Kidney (tissue), 14 donors: Measurements from ENCODE around the gene KCNH8. TPM values are rescaled to one million over a fixed set of nuclear protein-coding genes. Genes with fewer than 3 reads are reported as not detected.

Experiments
- DNase-seq, 5 donors: peaks; one replicate each; pipeline ENCODE4 v3.0.0-alpha.2; 2013 to 2020
- FAIRE-seq: peaks from 2 replicates; lab custom pipeline; 2012; peaks lifted over from hg19 to GRCh38; lab: Jason Lieb, UNC
- H3K27ac ChIP-seq, 2 donors: one replicate each; pipeline ENCODE4 v1.7.0; 2013; ENCODE audit warnings: low read depth in 2 of 2, low read length in 2 of 2, inconsistent platforms in 1 of 2
- H3K27me3 ChIP-seq: one replicate; pipeline ENCODE4 v1.7.1; 2013; ENCODE audit warnings: low read length, inconsistent platforms; ENCODE audit not compliant: control insufficient read depth, insufficient read depth
- H3K36me3 ChIP-seq, 3 donors: one replicate each; pipeline versions ENCODE4 v1.7.0 to v1.7.1; 2013; ENCODE audit warnings: low read length in 3 of 3, control low read depth in 1 of 3, inconsistent platforms in 1 of 3; ENCODE audit not compliant: insufficient read depth in 3 of 3, control insufficient read depth in 2 of 3
- H3K4me1 ChIP-seq, 3 donors: one replicate each; pipeline versions ENCODE4 v1.7.0 to v1.7.1; 2013; ENCODE audit warnings: low read length in 3 of 3, inconsistent platforms in 1 of 3, low read depth in 1 of 3; ENCODE audit not compliant: control insufficient read depth in 2 of 3, insufficient read depth in 2 of 3
- H3K4me3 ChIP-seq, 3 donors: one replicate each; pipeline versions ENCODE4 v1.7.0 to v1.8.1; 2013; ENCODE audit warnings: low read length in 3 of 3, control low read depth in 1 of 3, inconsistent platforms in 1 of 3
- H3K9ac ChIP-seq, 3 donors: one replicate each; pipeline versions ENCODE4 v1.7.0 to v1.7.1; 2013; ENCODE audit warnings: low read length in 3 of 3, control low read depth in 1 of 3, inconsistent platforms in 1 of 3
- H3K9me3 ChIP-seq, 3 donors: one replicate each; pipeline versions ENCODE4 v1.7.0 to v1.7.1; 2013; ENCODE audit warnings: low read length in 3 of 3, control low read depth in 1 of 3, inconsistent platforms in 1 of 3; ENCODE audit not compliant: control insufficient read depth in 2 of 3, insufficient read depth in 1 of 3
- intact Hi-C: fragments of 100-400 bp; cut with DNase I; formaldehyde crosslinking; loops from one replicate; pipeline ENCODE4 v1.11.1; 2022
- polyA plus RNA-seq: library from polyadenylated mRNA; stranded (reverse); fragments of 350-450 nt; fragmentation: Illumina TruSeq; extraction: RNeasy Lipid Tissue Mini Kit (QIAGEN cat#74804); gene quantifications from one replicate; pipeline ENCODE4 v1.2.3, GENCODE V29; 2014; ENCODE audit warnings: low read depth, low replicate concordance; ENCODE audit not compliant: insufficient read depth
- total RNA-seq: library from RNA; stranded (reverse); fragmentation: NEBNext Ultra II Directional; extraction: Animal tissue kit (Norgen Biotek cat#: 25700); gene quantifications from one replicate; pipeline ENCODE4 v1.2.1, GENCODE V29; 2021
- TF ChIP-seq, protein P1 (sequence below): IDR thresholded peaks from 3 replicates; pipeline ENCODE4 v1.5.1; 2012; ENCODE audit warnings: mild to moderate bottlenecking, moderate library complexity, borderline replicate concordance; ENCODE audit not compliant: insufficient read depth; ENCODE audit errors: extremely low read depth
- donor health status: control.
- donor health status: control.
- donor health status: control.
- donor health status: control.
- donor health status: control.
- donor health status: DM: yes; HTN: yes; CAD: no.
- donor health status: Normal renal cell carcinoma (clear cell type).

KCNH8 gene
- total and polyA plus RNA-seq, 2 donors from 2014 or later = 1.0 TPM; not detected in 1

GRCh38 chr3:19250959-19251610, 102.8 kb downstream of the KCNH8 start:
- no peaks in the 10 kb centered on the region for H3K36me3 ChIP-seq
- no peak for FAIRE-seq
- no peak overlapping the region for H3K9ac ChIP-seq
- no peak overlapping the region for H3K27ac ChIP-seq
- H3K27me3 ChIP-seq = no peaks in the 10 kb centered on the region
- TF ChIP-seq, protein P1, sequence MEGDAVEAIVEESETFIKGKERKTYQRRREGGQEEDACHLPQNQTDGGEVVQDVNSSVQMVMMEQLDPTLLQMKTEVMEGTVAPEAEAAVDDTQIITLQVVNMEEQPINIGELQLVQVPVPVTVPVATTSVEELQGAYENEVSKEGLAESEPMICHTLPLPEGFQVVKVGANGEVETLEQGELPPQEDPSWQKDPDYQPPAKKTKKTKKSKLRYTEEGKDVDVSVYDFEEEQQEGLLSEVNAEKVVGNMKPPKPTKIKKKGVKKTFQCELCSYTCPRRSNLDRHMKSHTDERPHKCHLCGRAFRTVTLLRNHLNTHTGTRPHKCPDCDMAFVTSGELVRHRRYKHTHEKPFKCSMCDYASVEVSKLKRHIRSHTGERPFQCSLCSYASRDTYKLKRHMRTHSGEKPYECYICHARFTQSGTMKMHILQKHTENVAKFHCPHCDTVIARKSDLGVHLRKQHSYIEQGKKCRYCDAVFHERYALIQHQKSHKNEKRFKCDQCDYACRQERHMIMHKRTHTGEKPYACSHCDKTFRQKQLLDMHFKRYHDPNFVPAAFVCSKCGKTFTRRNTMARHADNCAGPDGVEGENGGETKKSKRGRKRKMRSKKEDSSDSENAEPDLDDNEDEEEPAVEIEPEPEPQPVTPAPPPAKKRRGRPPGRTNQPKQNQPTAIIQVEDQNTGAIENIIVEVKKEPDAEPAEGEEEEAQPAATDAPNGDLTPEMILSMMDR = no peak
- no peak for DNase-seq
- no peak overlapping the region for H3K4me3 ChIP-seq
- H3K4me1 ChIP-seq = no peaks in the 10 kb centered on the region
- intact Hi-C loops = no loop called here
- H3K9me3 ChIP-seq = peaks cover 0 to 4% (median 0%) of the 10 kb centered on the region in 3 donors

DNA sequence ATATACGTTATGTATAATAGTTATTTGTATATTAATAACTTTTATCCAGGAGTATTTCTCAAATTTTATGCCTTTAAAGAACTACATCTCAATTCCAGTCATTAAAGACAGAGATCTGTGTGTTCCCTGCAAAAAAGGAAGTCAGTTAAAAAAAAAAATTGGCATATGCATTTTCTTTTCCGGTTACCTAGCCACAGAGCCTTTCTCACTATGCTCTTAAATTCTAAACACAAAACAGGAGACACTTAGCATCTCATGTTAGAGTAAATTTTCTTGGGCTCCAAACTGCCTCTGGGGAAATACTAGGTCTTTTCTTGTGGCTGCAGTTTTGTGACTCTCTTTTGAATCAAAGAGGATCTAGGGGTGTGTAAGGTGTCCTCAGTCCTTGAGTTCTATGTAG, 105.9 kb downstream of the KCNH8 start:
- Histone ChIP-seq H3K4me3 (no peak overlapping the region), H3K36me3 (no peaks in the 10 kb centered on the region), H3K9me3 (peaks cover 0 to 7% (median 0%) of the 10 kb centered on the region in 3 donors), H3K9ac (no peak overlapping the region), H3K27ac (no peak overlapping the region), H3K4me1 (no peaks in the 10 kb centered on the region), H3K27me3 (no peaks in the 10 kb centered on the region)
- TF ChIP-seq, protein P1 = no peak
- DNase-seq (no peak), FAIRE-seq (no peak)
- intact Hi-C loops = no loop called here

GRCh38 chr3:19254784-19255338, 106.6 kb downstream of the KCNH8 start:
- no peak for FAIRE-seq
- Histone ChIP-seq H3K4me3 (no peak overlapping the region), H3K9me3 (peaks cover 0 to 7% (median 0%) of the 10 kb centered on the region in 3 donors), H3K27me3 (no peaks in the 10 kb centered on the region), H3K27ac (no peak overlapping the region), H3K36me3 (no peaks in the 10 kb centered on the region), H3K9ac (no peak overlapping the region), H3K4me1 (no peaks in the 10 kb centered on the region)
- DNase-seq = no peak
- intact Hi-C loops = no loop called here
- TF ChIP-seq, protein P1 = no peak
